ENCODE measurements around the gene TNK2.
"Not testable (repeated sequence)": the region's sequence is repeated elsewhere in the genome, so short reads cannot be mapped to it uniquely, and the experiment has no call there.

The TNK2 gene

DNA sequence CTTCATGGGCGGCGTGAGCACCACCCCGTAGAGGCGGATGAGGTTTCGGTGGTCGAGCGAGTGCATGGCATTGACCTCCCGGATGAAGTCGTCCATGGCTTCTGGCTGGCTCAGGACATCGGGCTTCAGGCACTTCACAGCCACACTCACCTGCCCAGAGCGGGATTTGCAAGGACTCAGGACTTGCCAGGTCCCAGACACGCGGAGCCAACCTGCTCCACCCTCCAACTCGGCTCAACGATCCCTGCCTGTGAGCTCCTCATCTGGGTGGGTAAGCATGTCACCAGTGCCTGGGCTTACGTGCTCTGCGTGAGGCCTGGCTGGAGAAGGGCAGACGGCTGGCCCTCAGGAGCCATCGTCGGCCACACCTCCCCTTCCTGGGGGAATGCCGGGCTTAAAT lies 25.2 kb downstream of the TNK2 start:
- DNase-seq: no peak

DNA sequence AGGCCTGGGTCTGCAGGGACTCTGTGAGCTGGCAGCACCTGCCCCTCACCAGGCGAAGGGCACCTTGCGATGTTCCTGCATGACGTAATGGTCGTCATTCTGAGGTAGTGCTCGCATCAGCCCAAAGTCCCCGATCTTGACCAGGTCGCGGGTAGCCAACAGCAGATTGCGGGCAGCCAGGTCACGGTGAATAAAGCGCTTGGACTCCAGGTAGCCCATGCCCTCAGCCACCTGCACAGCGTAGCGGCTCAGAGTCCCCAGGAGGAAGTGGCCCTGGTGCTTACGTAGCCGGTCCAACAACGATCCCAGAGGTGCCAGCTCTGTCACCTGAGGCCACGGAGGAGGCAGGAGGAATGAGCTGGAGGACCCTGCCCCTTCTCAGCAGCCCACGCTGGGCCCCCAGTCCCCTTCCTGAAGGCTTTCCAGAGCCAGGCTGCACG lies 26.3 kb downstream of the TNK2 start:
- DNase-seq: no peak

DNA sequence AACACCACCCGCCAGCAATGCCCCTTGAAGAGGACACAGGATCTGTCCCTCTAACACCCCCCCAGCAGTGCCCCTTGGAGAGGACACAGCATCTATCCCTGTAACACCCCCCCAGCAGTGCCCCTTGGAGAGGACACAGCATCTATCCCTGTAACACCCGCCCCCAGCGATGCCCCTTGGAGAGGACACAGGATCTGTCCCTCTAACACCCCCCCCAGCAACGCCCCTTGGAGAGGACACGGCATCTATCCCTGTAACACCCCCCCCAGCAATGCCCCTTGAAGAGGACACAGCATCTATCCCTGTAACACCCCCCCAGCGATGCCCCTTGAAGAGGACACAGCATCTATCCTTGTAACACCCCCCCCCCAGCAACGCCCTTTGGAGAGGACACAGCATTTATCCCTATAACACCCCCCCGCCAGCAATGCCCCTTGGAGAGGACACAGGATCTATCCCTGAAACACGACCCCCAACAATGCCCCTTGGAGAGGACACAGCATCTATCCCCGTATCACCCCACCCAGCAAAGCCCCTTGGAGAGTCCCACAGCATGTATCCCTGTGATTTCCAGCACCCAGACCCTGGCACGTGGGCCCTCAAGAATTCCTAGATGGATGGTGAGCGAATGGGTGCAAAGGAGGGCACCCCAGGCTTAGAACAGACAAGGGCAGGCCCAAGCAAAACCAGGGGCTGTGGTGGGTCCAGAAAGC lies 26.9 kb downstream of the TNK2 start:
- no peak for DNase-seq

DNA sequence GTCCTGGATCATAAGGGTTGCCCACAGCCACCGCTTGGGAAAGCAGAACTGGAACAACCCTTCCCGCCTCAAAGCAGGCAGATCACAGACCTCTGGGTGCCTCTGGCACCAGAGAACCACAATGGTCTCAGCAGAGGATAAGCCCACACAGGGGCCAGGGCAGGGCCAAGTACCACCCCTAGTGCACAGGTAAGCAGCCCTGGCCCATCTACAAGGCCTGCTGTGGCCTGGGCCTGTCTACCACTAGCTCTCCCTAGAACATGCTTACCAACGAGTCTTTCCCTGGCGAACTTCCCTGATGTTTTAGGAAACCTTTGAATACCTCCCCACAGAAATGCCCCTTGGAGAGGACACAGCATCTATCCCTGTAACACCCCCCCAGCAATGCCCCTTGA lies 28.3 kb downstream of the TNK2 start:
- DNase-seq: no peak

DNA sequence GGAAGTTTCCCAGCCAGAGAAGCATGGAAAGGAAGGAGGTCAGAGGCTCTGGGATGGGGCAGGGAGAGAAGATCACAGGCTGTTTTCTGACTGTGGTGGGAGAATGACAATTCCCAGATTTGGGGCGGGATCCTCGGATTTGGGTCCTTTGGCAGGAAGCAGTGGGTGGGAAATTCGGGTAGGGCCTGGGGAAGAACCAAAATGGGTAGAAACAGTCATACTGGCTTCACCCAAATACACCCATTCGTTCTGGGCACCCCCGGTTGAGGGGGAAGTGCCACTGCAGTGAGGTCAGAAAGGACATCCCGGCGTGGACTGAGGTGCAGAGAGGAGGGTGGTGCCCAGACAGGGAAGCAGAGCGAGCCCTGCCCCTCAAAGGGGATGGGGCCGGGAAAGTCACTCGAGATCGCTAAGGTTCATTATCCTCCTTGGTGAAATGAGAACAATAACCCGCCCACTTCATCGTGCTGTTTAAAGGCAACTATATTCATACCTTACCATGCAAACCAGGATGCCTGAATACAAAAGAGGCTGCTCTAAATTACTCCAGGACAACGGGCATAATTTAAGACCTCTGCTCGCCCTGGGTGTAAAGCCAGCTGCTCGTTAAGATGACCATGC lies 28.8 kb downstream of the TNK2 start:
- no peak for DNase-seq

DNA sequence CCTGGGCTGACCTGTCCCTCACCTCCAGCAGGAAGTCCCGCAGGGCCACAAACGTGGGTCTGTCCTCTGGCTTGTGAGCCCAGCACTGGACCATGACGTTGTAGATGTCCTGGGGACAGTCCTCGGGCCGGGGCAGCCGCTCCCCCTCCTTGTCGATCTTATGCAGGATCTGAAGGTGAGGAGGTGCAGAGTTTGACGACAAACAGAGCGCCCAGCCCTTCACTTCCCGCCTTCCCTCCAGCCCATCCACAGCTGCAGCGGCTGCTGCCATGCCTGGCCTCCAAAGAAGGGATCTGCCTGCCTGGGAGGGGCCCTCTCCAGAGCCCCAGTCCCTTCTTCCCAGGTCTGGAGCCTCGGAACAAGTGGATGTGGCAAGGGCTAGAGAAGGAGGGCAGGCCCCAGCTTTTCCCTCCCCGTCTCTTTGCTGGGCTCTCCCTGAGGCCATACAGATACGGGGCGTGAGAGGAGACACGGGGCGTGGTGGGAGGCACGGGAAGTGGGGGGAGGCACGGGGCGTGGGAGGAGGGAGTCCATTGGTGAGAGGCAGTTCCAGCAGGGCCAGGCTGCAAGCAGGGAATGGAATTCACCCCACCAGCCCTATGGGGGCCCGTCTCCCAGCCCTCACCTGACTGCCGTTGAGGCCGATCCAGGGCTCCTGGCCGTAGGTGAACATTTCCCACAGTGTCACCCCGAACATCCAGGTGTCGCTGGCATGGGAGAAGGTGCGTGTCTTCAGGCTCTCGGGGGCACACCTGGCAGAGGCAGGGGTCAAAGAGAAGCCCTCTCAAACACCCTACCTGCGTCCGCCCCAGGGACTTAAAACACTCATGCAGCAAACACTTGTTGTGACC lies 29.7 kb downstream of the TNK2 start:
- no peak for DNase-seq

DNA sequence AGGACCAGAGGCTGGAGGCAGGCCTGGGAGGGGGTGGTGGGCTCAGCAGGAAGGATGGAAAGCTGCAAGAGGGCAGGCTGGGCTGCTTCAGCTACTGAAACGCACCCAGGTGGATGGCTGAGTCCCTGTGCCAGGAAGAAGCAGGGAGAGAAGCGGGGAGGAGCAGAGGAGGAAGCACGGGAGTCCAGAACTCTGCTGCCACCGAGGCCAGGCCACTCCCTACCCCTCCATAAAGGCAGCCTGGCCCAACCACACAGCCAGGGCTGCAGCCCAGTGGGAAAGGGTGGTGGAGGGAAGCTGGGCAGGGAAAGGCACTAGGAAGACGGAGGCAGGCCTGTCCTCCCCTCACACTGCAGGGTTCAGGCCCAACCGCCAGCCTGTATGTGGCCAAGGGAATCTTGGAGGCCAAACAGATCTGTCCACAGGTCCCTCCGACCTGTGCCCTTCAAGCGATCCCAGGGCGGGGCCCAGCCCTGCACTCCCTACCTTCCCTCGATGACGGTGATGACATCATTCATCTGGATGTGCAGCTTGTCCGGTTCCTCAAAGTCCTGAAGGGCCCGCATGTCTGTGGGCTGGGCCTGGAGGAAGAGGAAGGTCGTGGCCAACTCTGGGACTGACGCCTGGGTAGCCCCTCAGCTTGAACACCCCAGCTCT lies 30.5 kb downstream of the TNK2 start:
- no peak for DNase-seq

DNA sequence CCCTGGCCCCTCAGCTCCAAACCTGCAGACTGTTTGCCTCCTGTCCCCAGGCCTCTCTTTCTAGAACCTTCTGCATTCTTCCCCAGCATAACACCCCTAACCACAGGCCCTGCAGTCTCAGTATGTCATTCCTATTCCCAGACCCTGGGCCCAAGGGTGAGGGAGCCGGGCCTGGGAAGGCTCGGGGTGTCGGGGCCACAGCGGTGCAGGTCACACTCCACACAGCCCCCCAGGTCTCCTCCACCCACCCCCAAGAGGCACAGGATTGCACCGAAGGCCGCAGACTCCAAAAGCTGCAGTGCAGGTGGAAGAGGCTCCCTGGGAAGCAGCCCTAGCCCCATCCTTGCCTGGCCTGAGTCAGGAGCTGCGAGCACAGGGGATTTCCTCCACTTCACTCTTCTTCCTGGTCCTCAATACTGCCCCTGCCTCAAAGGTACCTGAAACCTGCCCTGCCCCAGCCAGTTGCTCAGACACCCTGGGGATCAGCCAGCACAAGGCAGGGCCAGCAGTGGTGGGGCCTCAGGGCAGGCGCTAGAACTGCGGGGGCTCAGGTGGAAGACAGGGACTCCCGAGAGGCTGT lies 31.1 kb downstream of the TNK2 start:
- DNase-seq: no peak

DNA sequence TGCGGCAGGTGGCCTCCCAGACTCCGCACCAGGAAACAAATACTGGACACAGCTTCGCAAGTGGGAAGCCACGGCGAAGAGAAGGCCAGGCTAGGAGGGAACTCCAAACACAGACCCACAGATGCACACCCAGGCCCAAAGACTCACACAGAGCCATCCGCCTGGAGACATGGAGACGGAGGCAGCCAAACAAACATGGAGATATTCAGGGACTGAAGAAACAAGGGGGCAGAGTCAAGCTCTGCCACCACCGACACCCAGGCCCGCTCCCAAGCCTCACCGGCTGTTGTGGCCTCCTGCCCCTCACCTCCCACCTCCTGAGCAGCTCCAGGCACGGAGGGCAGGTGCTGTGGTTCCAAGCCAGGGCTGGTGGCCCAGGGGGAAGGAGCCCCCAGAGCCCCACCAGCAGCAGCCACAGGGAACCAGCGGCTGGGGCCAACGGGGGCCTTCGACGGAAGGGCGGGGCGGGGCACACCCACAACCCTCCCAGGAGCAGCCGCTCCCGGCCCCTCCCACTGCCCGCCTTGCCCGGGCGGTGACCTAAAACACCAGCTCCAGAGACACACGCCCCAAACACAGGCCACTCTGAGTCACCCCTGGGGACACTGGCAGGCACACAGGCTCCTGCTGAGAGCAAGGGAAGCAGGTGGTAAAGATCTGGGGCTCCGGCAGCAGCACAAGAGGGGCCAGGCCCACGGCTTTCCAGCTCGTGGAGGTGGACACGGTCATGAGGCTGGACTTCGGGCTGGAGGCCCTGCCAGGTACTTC lies 31.9 kb downstream of the TNK2 start:
- no peak for DNase-seq

DNA sequence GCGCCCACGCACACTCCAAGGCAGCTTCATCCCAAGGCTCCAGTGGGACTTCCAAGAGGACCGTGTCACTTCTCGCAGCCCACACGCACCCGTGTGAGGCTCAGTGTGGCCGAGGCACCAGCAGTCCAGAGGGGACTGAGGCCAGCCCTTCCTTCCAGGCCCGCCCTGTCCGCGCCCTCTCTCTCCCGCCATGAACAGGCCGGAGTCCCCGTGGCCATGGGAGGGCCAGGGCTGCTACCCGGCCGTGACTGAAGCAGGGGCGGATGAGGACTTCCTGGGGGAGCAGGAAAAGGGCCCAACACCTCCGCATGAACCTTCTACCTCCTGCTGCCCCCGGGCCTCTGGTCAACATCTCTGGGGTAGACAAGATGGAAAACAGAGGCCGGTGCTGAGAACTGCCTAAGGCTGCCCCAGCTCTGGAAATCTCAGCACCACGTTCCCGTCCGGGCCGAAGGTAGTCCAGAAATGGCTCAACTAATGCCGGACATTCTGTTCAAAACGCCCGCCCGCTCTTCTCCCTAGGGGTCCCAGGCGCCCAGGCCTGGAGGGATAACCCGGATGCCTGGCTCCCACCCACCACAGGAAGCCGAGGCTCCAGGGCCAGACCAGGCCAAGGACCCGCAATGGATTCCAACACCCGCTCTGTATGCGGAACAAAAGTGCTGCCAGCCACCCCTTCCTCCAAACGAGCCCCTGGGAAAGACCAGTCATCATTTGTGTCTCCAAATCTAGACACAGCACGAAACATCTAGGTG lies 32.7 kb downstream of the TNK2 start:
- DNase-seq: no peak

DNA sequence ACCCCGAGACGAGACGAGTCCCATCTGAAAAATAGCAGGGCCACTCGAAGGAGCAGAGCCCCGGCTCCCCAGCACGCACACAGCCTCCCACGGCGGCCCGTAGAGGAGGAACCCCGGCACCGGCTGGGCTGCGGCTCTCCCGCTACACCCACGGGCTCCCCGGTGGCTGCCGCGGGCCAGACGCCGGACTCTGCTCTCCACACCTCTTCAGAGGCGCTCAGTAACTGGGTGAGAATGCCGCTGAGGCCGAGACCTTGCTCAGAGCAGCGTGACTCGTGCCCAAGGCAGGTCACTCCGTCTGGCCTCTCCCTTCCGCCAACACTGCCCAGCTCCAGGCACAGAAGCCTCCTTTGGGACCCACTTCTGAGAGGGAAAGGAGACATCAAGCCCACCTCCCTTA lies 34.4 kb downstream of the TNK2 start:
- DNase-seq: no peak

DNA sequence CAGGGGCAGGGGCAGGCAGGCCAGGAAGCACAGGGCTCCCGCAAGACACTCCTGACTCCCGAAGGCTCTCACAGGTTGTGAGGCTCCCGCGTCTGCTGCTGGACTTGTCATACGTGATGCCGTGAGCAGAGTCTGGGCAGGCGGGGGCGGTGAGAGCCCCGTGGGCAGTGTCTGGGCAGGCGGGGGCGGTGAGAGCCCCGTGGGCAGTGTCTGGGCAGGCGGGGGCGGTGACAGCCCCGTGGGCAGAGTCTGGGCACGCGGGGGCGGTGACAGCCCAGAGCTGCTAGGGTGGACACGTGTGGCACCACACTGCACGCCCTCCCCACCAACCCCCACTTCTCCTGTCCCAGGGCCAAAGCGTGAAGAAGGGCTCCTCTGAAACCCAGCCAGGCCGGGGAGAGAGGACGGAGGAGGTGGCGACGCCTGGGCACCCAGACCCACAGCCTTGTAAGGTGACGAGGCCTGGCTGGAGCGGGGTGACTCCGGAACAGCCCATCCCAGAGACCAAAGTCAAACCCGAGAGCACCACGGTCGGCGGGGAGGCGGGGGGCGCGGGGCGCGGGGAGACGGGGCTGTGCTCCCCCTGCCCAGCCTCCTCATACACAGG lies 35.0 kb downstream of the TNK2 start:
- no peak for DNase-seq

DNA sequence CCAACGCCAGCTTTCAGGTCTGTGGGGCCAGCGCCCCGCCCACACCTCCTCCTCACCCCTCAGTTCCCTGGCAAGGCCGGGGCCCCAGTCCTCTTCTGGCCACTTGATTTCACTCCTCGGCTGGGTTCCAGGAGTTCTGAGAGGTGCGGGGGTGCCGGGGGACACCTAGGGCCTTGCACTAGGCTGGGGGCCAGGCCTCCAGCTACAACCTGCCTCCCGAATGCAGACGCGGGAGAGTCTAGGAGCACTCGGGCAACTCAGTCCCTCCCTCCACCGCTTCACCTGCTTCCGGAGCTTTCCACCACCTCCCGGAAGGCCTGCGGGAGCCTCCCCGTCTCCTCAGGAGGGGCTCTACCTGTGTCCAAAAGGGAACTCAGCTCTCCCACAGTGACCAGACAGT lies 35.6 kb downstream of the TNK2 start:
- DNase-seq: no peak

DNA sequence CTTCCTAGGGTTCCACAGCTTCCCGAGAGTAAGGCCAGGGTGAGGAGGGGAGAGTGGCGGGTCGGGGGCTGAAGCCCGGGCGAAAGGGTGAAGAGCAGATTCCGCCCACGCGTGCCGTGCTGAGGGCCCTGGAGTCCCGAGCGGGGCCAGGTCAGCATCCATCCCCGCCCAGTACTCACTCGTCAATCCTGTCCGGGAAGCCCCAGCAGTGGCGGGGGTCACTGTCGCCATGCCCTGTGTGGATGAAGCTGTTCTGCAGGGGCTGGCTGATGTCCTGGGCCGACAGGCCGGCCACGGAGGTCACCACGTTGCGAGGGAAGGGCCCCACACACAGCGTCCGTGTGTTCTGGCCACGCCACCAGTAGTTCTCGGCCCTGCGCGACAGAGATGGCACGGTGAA lies 36.3 kb downstream of the TNK2 start:
- no peak for DNase-seq

DNA sequence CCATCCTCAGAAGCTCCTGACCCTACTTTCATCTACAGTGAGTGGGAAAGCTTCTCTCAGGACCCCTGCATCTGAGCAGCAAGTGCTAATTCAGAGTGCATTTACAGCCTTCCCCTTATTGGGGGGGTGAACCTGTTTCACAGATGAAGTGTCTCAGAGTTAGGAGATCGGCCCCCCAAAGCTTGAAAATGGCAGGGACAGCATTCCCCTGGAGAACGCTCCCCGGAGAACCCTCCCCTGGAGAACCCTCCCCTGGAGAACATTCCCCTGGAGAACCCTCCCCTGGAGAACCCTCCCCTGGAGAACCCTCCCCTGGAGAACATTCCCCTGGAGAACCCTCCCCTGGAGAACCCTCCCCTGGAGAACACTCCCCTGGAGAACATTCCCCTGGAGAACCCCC lies 36.7 kb downstream of the TNK2 start:
- not testable (repeated sequence) for DNase-seq

DNA sequence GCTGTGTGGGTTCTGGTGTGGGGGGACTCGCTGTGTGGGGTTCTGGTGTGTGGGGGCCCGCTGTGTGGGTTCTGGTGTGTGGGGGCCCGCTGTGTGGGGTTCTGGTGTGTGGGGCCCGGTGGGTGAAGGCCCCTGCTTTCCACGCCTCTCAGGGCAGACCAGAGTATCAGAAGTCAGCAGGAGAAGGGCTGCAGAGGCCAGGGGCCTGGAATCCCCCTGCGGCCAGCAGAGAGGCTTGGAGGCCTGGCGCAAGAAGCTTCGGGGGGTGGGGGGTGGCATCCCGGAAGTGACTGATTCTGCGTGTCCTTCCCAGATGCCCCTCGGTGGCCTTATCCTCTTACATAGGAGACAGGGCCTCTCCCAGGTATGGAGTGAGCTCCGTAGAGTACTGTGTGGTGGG lies 37.4 kb downstream of the TNK2 start:
- no peak for DNase-seq

DNA sequence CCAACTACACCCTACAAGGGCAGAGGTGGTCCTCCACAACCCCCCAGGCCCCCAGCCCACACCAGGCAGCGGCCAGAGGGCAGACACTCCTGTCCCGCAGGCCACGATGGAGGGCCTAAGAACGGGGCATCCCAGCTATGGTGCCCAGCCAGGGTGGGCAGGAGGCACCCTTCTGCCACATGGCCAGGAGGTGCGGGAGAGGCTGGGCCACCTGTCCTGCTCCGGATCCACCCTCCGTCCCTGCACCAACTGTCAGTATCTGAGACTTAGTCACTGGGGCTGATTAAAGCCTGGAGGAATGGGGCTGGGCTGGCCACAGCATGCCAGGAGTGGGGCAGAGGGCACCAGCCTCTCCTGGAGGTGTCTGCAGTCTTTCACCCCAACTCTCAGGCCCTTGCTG lies 37.9 kb downstream of the TNK2 start:
- DNase-seq: no peak

DNA sequence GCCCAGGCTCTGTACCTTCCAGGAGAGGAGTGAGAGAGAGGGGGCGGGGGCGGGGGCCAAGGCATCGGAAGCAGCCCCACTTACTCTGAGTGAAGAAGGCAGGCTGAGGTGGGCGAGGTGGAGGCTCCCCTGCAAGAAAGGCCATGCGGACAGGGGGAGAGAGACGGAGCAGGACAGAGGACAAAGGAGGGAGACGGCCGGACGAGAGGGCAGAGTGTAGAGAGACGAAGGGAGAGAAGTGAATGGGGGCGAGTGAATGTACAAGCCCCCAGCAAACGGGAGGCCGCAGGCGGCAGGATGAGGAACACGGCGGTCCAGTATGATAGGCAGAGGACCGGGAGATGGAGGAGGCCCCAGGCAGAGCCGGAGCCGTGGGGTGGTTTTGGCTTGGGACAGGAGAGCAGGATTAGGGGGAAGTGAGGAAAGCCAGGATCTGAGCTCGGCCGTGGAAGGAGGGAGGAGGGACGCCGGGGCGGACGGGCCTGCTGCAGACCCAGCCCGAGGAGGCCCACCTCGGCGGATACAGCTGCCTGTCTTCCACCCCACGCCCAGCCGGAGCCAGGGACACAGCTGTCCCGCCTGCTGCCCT lies 38.8 kb downstream of the TNK2 start:
- DNase-seq: no peak

DNA sequence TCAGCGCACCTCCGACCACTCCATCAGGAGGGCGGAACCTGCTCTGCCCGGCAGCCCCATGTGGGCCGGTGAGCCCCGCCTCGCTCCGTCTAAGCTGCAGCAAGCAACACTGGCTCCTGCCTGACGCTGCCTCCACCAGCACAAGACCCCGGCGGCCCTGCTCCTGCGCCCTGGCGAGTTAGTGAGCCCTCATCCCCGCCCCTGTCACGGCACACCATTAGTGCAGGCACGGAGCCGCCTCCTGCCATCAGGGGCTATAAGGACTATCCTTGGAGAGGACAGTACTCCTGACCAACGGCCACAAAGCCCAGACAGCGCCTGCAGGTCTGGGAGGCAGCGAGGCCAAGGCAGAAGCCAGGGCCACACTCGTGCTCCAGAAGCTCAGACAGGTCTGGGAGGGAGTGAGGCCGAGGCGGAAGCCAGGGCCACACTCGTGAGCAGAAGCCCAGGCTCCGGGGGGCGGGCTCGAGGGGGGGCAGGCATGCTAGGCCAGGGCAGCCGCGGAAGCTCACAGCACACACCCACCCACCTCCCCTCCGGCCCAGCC lies 39.4 kb downstream of the TNK2 start:
- no peak for DNase-seq

DNA sequence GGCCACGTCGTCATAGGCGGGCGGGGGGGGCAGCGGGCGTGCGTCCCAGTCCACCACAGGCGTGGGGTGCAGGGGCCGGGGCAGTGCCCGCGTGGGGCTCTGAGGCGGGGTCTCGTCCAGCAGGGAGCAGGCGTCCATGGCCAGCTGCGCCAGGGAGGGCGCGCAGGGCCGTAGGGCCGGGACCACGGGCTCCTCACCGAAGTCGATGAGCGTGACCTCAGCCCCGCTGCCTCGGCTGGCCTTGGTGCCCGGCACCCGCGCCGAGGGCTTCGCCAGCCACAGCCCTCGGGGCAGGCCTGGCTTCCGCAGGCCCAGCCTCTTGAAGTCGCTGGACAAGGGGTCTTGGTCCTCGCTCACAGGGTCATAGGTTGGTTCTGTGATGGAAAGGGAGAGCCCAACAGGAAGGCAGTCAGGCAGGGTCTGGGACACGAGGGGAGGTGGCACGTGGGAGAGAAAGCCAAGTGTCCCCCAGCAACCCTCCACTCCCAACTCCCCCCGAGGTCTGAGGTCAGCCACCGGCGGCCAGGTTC lies 40.0 kb downstream of the TNK2 start:
- no peak for DNase-seq
